SIG-M5 (cell line): ENCODE measurements around the gene DBH.
"Not testable (repeated sequence)": the region's sequence is repeated elsewhere in the genome, so short reads cannot be mapped to it uniquely, and the experiment has no call there.

ENCODE experiments used
- DNase-seq: peaks from one replicate; lab custom pipeline; 2025; lab: John Stamatoyannopoulos, UW

The DBH gene

DNA sequence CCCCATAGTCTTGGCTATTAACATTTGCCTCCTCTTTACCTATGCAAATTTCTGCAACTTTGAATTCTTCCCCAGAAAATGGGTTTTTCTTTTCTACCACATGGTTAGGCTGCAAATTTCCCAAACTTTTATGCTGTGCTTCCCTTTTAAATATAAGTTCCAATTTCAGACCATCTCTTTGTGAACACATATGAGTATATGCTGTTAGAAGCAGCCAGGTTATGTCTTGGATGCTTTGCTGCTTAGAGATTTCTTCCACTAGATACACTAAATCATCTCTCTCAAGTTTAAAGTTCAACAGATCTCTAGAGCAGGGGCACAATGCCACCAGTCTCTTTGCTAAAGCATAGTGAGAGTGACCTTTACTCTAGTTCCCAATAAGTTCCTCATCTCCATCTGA lies 10.2 kb upstream of the DBH start:
- DNase-seq: not testable (repeated sequence)

GRCh38 chr9:133627341-133627740 lies 8.8 kb upstream of the DBH start:
- DNase-seq: no peak

DNA sequence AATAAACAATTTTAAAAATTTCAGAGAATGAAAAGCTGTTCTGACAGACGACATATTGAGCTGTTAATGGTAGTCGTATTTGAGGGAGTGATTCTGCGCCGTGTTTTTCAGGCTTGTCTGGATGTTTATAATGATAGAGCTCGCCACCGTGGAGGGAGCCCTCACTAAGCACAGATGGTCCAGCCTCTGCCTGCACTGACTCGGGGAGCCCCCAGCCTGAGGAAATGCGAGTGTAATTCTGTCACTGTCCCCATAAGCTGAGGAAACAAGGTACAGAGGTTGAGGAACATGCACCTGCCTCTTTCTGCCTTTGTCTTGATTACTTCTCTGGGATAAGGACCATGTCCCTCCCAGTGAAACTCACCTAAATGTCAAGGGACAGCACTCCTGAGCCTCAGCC lies 7.4 kb upstream of the DBH start:
- no peak for DNase-seq

DNA sequence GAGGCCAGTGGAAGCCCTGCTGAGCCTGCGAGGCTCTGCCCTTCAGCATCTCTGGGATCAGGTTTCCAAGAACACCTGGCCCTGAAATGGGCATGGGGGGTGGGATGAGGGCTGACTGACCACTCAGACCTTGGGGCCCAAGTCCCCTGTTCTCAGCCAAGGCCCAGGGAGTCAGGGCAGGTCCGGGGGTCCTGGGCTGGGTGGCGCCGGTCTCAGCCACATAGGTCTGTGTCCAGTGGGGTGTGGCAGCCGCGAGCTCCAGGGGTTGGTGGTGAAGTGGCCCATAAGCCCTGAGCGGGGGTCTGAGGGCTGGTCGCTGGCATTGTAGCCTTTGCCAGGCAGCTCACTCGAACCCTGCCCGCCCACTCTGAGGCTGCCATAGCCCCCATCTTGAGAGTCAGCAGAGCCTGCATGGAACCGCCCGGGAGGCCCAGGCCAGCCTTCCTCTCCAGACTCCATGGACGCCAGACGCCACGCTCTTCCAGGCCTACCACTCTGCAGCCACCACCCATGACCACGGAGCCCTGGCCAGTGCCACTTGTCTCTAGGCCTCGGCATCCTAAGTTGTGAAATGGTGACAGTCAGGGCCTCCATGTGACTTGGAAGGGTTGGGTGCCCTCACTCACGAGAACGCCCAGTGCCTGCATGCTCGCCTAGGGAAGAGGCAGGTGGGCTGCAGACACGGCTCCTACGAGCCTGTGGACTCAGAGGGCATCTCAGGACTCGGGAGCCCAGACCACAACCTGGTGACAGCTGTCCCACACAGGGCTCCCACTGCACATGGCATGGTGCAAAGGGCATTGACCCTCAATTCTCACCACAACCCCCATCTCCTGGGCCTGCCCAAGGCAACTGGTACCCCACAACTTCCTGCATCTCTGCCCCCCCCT lies 6.7 kb upstream of the DBH start:
- no peak for DNase-seq

DNA sequence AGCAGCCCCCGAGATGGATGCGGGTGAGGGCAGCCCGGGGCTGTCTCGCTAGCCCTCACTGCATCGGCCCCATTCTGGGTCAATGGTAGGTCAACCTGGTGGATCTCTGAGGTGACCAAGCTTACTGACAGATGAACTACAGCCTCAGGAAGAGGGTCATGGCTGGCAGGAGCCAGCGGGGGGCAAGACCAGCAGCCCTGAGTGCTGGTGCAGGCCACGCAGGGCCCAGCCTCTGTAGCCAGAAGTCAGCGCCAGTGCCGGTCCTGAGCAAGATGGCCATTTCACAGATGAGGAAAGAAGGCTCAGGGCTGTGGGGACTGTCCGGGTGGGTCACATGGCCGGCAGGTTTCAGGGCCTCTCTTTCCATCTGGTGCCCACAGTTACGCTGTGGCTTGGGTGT lies 5.1 kb upstream of the DBH start:
- DNase-seq: no peak

DNA sequence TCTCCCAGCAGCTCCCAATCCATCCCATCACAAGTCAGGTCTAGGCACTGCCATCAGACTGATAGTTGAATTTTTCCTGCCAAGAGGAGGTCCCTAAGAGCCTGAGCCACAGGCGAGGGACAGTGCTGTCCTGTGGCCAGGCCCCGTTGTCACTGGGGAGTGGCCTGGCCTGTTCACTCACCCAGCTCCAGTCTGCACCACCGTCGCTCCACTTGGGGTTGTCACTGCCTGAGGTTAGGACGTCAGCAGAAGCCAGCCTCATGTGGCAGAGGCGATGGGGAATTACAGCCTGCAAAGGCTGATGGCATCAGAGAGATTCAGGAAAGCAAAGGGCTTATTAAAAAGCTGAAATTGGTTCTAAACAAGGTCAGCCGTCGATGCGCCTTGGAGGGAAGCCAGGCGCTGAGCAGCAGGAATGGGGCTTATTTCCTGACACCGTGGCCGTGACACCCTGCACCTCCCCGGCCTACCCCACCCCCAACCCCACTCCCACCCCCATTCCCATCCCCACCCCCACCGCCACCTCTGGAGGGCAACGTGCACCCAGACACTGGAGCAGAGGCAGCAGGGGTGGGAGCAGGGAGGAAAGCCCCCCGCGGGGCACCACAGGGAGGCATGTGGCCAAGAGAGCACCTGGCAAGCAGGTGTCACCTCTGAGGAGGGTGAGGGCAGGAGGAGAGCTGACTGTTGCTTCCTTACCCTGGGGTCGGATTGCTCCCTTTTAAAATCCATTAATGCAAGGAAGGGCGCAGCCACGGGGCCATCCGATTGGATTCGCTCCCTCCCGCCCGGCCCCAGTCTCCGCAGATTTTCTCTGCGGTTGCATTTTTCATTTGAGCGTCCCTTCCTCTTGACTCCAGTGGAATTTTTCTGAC lies 3.1 kb upstream of the DBH start:
- DNase-seq: no peak

GRCh38 chr9:133633681-133634080 lies 2.5 kb upstream of the DBH start:
- no peak for DNase-seq

DNA sequence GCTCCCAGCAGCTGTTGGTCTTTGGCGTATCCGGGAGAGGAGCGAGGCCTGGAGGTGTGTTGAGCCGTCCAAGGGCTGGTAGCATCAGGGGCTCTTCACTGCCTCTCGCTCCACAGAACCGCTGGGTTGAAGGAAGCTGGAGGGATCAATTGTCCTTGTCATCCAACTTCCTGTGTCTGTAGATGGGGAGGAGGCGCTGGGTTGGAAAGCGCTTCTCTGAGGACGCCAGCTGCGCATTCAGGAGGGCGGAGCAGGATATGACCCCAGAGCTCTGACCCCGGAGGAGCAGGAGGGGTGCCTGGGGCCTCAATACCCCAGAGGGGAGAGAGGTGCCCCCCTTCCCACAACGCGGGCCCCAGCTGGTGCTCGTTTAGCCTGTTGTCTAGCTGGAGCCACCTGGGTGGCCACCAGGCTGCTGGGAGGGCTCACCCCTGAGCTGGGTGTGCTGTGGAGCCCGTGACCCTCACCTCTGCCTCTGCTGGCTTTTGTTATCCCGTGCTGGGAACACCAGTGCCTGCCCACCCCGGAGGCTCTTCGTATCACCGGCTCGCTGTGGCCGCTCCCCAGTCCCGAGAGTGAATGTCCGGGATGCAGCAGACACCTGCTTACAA lies 2.0 kb upstream of the DBH start:
- DNase-seq: no peak

- DNase-seq: no peak
These were observed 1.1 kb upstream of the DBH start for GRCh38 chr9:133635098-133635497.

GRCh38 chr9:133636902-133637301 lies 739 bp downstream of the DBH start:
- DNase-seq: no peak

DNA sequence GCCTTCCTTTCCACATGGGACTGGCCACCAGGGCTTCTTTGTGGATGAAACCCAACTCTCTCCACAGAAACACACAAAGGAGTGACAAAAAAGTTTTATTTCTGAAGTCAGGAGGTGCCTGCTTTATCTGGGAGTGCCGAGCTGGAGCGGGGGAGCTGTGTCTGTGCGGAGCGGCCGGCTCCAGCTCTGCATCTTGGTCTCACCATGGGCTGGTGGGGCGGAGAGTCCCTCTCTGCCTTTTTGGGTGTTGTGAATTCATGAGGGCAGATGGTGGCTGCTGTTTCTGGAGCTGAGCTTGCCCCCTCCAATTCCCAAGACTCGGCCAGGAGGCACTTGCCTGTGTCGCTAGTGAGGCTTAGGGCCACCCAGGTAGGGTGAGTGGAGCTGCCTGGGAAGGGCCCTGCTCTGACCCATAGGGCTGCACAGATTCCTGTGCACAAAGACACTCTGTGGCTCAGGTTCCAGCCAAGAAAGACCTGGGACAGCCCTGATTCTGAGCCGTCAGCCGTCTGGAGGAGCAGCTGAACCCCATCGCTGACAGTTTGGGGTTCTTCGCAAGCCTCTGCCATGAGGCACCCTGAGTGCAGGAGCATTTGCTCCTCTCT lies 1.4 kb downstream of the DBH start:
- DNase-seq: no peak

DNA sequence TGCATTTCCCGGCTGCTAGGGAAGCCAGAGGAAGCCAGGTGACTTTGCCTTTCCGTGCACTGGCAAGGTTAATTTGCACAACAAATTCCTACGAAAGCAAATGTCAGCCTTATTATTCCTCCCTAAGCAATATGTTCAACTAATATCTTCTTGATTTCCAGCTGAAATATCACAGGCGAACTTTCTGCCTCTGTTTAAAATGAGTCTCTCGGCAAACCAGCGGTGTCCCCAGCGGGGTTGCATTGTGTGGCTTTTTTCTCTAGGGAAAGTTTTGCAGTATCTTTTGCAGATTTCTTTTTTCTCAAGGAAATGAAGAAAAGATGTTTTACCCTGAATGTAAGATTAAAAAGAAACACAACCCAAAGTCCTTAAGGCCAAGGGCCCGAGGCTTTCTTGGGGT lies 1.9 kb downstream of the DBH start:
- no peak for DNase-seq

DNA sequence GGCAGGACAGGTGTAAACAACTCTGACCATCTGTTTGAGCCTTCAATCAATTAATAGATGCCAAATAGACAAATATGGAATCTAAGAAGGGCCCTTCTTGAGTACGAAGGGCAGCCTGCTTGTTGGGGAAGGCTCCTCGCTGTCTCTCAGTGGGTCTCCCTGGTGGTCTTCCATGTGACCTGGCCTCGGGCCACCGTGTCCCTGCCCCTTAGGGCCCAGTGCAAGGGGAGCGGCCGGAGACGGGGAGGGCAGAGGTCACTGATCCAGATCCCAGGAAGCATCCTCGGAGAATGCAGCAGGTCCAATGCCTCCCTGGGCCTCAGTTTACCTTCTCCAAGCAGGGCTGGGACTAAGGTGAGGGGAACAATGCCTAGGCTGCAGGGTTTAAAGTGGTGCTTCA lies 2.5 kb downstream of the DBH start:
- DNase-seq: no peak

GRCh38 chr9:133639613-133640012 lies 3.5 kb downstream of the DBH start:
- no peak for DNase-seq

- no peak for DNase-seq
These were observed 4.0 kb downstream of the DBH start for GRCh38 chr9:133640160-133640559.

- no peak for DNase-seq
These were observed 4.6 kb downstream of the DBH start for GRCh38 chr9:133640580-133641395.

GRCh38 chr9:133641396-133641655 lies 5.2 kb downstream of the DBH start:
- no peak for DNase-seq

DNA sequence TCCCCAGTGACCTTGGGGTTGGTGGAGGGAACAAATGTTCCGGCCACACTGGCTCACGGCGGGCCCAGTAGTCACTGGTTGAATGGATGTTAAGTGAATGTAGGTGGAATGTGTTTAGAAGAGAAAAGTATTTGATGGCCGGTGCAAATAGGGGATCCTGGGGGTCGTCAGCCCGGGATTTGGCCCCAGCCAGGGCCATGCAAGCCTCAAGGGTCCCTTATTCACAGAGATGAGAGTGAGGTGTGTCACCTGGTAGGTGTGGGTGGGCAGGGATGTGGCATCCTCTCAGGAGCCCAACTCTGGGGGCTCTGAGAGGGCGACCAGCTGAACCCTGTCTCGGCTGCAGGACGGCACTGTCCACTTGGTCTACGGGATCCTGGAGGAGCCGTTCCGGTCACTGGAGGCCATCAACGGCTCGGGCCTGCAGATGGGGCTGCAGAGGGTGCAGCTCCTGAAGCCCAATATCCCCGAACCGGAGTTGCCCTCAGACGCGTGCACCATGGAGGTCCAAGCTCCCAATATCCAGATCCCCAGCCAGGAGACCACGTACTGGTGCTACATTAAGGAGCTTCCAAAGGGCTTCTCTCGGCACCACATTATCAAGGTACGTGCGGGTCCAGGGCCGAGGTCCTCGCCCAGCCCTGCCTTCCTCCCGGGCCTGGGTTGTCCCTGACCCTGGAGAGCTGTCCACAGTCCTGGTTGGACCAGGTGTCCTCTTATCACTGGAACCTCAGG lies 5.9 kb downstream of the DBH start:
- DNase-seq: no peak

- DNase-seq: no peak
These were observed 6.7 kb downstream of the DBH start for GRCh38 chr9:133642708-133643361.

DNA sequence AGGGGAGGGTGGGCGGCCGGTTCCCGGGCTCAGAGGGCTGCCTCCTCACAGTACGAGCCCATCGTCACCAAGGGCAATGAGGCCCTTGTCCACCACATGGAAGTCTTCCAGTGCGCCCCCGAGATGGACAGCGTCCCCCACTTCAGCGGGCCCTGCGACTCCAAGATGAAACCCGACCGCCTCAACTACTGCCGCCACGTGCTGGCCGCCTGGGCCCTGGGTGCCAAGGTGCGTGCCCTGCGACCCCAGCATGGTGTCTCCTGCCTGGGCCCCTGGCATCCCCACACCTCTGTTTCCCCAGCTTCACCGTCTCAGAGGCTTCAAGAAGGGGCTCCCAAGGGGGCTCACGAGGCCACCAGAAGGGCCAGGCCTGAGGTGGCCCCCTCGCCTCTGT lies 7.2 kb downstream of the DBH start:
- DNase-seq: no peak
